ENCODE results near the gene ZBTB34.

DNA sequence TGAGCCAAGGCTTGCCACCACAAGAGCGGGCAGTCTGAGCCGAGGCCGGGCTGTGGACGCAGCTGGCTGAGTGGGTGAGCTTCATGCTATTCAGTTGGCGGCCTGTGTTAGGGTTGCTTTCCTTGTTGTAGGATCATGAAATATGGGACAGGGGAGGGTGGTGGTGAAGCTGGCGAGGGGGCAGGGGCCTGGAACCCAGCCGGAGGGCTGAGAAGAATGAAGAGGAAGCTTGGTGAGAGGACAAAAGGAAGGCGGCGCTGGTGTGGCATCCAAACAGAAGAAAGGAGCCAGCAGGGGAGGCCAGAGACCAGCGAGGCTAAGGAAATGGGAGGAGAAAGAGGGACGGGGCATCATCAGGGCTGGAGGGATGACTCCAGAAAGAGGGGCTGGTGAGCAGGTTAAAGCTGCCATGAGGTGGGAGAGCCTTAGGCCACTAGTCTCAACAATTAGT lies 72.5 kb downstream of the ZBTB34 start:
- no peak for TF ChIP-seq EZH2phosphoT487 (conservative IDR thresholded peaks at IDR 0.05; ENCODE audit: low read length)
- TF ChIP-seq, protein P1, sequence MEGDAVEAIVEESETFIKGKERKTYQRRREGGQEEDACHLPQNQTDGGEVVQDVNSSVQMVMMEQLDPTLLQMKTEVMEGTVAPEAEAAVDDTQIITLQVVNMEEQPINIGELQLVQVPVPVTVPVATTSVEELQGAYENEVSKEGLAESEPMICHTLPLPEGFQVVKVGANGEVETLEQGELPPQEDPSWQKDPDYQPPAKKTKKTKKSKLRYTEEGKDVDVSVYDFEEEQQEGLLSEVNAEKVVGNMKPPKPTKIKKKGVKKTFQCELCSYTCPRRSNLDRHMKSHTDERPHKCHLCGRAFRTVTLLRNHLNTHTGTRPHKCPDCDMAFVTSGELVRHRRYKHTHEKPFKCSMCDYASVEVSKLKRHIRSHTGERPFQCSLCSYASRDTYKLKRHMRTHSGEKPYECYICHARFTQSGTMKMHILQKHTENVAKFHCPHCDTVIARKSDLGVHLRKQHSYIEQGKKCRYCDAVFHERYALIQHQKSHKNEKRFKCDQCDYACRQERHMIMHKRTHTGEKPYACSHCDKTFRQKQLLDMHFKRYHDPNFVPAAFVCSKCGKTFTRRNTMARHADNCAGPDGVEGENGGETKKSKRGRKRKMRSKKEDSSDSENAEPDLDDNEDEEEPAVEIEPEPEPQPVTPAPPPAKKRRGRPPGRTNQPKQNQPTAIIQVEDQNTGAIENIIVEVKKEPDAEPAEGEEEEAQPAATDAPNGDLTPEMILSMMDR (IDR thresholded peaks at IDR 0.05; ENCODE audit: insufficient read depth, low read length, poor library complexity, severe bottlenecking) = no peak
